ENCODE results near the gene BAZ1A.
"Not testable (repeated sequence)": the region's sequence is repeated elsewhere in the genome, so short reads cannot be mapped to it uniquely, and the experiment has no call there.

BAZ1A gene

DNA sequence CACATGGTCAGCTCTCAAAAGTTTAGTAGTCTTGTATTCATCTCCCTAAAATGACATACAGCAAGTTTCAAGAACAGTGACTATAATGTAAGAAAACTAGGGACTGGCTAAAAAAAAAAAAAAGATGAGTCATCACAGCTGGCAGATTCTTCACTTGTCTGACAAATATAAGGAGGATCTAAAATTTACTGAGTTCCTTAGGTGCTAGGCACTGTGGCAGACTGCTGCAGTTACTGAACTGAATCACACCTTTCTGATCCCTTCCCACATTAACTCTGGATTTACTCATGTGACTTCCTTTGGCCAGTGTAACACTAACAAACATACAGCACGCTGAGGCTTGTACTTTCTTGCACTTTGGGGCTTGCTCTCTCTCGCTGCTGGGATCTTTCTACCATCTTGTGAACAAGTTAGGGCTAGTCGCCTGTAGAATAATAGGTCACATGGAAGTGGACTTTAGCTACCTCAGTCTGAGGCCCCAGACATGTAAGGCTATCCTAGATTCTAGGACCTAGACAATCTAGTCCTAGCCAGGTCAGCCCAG lies 32.1 kb downstream of the BAZ1A start:
- H3K9ac ChIP-seq (ENCODE audit: low read length) = no peak overlapping the region
- H3K36me3 ChIP-seq (ENCODE audit: control insufficient read depth, insufficient read depth, low read length) = no peaks in the 10 kb centered on the region
- H3K4me1 ChIP-seq (ENCODE audit: control insufficient read depth, insufficient read depth, low read length) = peaks cover 8% of the 10 kb centered on the region
- no peaks in the 10 kb centered on the region for H3K27me3 ChIP-seq (ENCODE audit: control insufficient read depth, insufficient read depth, low read length)
- no peak overlapping the region for H3K4me3 ChIP-seq (ENCODE audit: low read length)
- peak overlapping the region; percentile 10 for H3K27ac ChIP-seq (ENCODE audit: low read depth, low read length)

- no peak overlapping the region for H3K9ac ChIP-seq (ENCODE audit: low read length)
- H3K4me3 ChIP-seq (ENCODE audit: low read length) = no peak overlapping the region
- H3K27ac ChIP-seq (ENCODE audit: low read depth, low read length) = no peak overlapping the region
- H3K4me1 ChIP-seq (ENCODE audit: control insufficient read depth, insufficient read depth, low read length) = peaks cover 3% of the 10 kb centered on the region
- no peaks in the 10 kb centered on the region for H3K27me3 ChIP-seq (ENCODE audit: control insufficient read depth, insufficient read depth, low read length)
- no peaks in the 10 kb centered on the region for H3K36me3 ChIP-seq (ENCODE audit: control insufficient read depth, insufficient read depth, low read length)
Observed at GRCh38 chr14:34837801-34838322, 37.3 kb downstream of the BAZ1A start.

GRCh38 chr14:34835312-34835711 lies 39.8 kb downstream of the BAZ1A start:
- Histone ChIP-seq H3K4me3 (ENCODE audit: low read length) (no peak overlapping the region), H3K36me3 (ENCODE audit: control insufficient read depth, insufficient read depth, low read length) (no peaks in the 10 kb centered on the region), H3K9ac (ENCODE audit: low read length) (no peak overlapping the region), H3K27ac (ENCODE audit: low read depth, low read length) (no peak overlapping the region), H3K27me3 (ENCODE audit: control insufficient read depth, insufficient read depth, low read length) (no peaks in the 10 kb centered on the region), H3K4me1 (ENCODE audit: control insufficient read depth, insufficient read depth, low read length) (no peaks in the 10 kb centered on the region)

DNA sequence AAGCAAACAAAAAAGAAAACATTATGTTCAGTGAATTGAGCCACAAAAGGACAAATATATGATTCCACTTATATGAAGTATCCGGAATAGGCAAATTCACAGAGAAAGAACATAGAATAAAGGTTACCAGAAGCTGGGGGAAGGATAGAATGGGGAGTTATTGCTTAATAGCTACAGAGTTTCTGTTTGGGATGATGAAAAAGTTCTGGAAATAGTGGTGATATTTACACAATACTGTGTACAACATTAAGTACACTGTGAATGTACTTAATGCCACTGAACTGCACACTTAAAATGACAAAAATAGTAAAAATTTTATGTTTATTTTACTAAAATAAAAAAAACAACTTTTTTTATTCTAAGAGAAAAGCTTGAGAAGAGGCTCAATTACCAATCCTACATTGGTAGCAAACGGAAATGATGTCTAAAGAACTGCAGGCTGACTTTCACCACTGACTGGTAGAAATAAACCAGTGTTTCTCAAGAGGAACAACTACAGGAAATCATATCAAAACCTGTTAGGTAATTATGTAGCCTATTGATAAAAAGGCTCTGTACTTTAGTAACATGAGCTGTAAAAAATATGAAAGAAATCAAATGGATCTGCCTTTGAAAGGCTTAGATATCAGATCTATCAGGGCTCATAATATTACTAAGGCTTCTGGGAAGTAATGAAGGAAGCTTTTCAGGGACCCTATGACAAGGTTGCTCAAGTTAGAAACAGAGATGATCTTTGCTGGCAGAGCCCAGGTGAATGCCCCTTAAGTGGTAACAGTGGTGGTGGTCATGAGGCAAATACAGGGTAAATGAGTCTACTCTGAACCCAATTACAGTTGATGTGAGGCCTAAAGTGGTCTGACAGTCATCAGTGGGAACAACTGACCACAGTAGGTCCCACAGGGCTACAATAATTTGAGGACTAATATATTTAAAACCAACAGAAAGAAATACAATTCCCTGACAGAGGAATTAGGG lies 41.3 kb downstream of the BAZ1A start:
- H3K27me3 ChIP-seq (ENCODE audit: control insufficient read depth, insufficient read depth, low read length) = no peaks in the 10 kb centered on the region
- H3K36me3 ChIP-seq (ENCODE audit: control insufficient read depth, insufficient read depth, low read length) = no peaks in the 10 kb centered on the region
- no peak overlapping the region for H3K27ac ChIP-seq (ENCODE audit: low read depth, low read length)
- no peak overlapping the region for H3K4me3 ChIP-seq (ENCODE audit: low read length)
- no peaks in the 10 kb centered on the region for H3K4me1 ChIP-seq (ENCODE audit: control insufficient read depth, insufficient read depth, low read length)
- no peak overlapping the region for H3K9ac ChIP-seq (ENCODE audit: low read length)

DNA sequence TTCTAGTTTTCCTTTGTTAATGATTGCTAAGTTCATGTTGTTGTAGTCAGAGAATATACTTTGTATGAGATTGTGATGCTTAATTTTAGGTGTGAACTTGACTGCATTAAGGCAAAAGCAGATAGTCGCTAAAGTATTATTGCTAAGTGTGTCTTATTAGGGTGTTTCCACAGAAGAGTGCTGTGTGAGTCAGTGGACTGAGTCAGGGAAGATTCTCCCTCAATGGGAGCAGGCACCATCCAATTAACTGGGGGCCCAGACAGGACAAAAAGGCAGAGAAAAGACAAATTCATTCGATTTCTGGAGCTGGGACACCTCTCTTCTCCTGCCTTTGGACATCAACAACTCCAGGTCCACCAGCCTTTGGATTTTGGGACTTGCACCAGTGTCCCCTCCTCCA lies 48.5 kb downstream of the BAZ1A start:
- H3K27me3 ChIP-seq (ENCODE audit: control insufficient read depth, insufficient read depth, low read length) = no peaks in the 10 kb centered on the region
- H3K4me1 ChIP-seq (ENCODE audit: control insufficient read depth, insufficient read depth, low read length) = no peaks in the 10 kb centered on the region
- no peak overlapping the region for H3K4me3 ChIP-seq (ENCODE audit: low read length)
- no peak overlapping the region for H3K9ac ChIP-seq (ENCODE audit: low read length)
- peaks cover 3% of the 10 kb centered on the region for H3K36me3 ChIP-seq (ENCODE audit: control insufficient read depth, insufficient read depth, low read length)
- H3K27ac ChIP-seq (ENCODE audit: low read depth, low read length) = no peak overlapping the region

DNA sequence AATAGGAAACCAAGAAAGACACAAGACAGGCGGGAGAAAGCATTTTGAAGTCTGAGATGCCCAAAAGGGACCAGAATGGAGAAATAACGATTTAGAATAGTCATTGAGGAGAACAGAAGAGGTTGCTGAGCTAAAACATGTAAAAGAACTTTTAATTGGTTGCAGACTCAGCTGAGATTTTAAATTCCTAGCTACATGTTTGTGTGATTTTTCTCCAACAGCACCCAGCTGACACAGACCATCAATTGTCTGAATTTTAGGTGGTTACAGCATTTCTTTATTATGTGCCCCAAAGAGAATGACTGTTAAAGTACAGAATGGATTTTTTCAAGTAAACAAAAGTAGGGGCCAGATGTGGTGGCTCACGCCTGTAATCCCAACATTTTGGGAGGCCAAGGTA lies 50.3 kb downstream of the BAZ1A start:
- Histone ChIP-seq H3K4me3 (ENCODE audit: low read length) (no peak overlapping the region), H3K27me3 (ENCODE audit: control insufficient read depth, insufficient read depth, low read length) (no peaks in the 10 kb centered on the region), H3K36me3 (ENCODE audit: control insufficient read depth, insufficient read depth, low read length) (peaks cover 3% of the 10 kb centered on the region), H3K27ac (ENCODE audit: low read depth, low read length) (no peak overlapping the region), H3K4me1 (ENCODE audit: control insufficient read depth, insufficient read depth, low read length) (no peaks in the 10 kb centered on the region), H3K9ac (ENCODE audit: low read length) (no peak overlapping the region)

DNA sequence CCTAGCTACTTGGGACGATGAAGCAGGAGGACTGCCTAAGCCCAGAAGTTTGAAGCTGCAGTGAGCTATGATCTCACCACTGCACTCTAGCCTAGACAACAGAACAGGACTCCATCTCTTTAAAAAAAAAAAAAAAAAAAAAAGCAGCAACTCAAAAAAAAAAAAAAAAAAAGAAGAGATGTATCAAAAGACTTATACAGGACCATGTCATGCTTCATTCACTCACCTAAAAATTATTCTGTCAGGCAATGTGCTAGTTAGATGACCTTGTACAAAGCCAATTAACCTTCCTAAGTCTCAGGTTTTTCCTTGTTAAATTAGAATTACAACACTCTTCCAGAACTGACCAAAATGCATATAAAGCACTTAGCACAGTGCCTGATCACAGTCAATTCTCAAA lies 50.9 kb downstream of the BAZ1A start:
- no peaks in the 10 kb centered on the region for H3K4me1 ChIP-seq (ENCODE audit: control insufficient read depth, insufficient read depth, low read length)
- H3K27me3 ChIP-seq (ENCODE audit: control insufficient read depth, insufficient read depth, low read length) = no peaks in the 10 kb centered on the region
- no peak overlapping the region for H3K4me3 ChIP-seq (ENCODE audit: low read length)
- no peak overlapping the region for H3K27ac ChIP-seq (ENCODE audit: low read depth, low read length)
- H3K36me3 ChIP-seq (ENCODE audit: control insufficient read depth, insufficient read depth, low read length) = peaks cover 3% of the 10 kb centered on the region
- no peak overlapping the region for H3K9ac ChIP-seq (ENCODE audit: low read length)

DNA sequence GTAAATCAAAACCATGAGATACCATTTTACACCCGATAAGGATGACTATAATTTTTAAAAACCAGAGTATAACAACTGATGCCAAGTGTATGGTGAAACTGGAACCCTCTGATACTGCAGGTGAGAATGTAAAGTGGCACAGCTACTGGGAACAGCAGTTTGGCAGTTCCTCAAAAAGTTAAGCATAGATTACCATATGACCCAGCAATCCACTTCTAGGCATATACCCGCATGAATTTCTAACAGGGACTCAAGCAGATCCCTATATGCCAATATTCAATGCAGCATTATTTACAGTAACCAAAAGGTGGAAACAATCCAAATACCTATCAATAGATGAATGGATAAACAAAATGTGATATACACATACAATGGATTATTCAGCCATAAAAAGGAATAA lies 57.4 kb downstream of the BAZ1A start:
- no peak overlapping the region for H3K27ac ChIP-seq (ENCODE audit: low read depth, low read length)
- H3K4me3 ChIP-seq (ENCODE audit: low read length) = no peak overlapping the region
- no peaks in the 10 kb centered on the region for H3K4me1 ChIP-seq (ENCODE audit: control insufficient read depth, insufficient read depth, low read length)
- H3K27me3 ChIP-seq (ENCODE audit: control insufficient read depth, insufficient read depth, low read length) = no peaks in the 10 kb centered on the region
- no peak overlapping the region for H3K9ac ChIP-seq (ENCODE audit: low read length)
- no peaks in the 10 kb centered on the region for H3K36me3 ChIP-seq (ENCODE audit: control insufficient read depth, insufficient read depth, low read length)

DNA sequence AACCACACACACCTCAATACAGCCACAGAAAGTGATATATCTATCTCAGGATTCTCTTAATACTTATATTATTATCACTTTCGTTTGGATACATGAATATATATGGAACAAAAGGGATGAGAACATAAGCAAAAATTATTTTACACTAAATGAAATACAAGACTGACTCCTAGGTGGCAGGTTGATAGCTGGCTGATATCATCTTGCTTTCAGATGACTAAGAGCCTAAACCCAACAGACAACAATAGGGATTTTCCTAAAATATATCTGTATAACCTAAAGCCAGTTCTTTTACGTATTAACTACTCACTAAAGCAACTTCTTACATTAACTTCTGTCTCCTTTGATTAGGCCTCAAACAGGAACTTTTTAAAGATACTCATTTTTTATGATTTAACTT lies 65.1 kb downstream of the BAZ1A start:
- H3K27ac ChIP-seq (ENCODE audit: low read depth, low read length) = no peak overlapping the region
- H3K9ac ChIP-seq (ENCODE audit: low read length) = no peak overlapping the region
- no peaks in the 10 kb centered on the region for H3K36me3 ChIP-seq (ENCODE audit: control insufficient read depth, insufficient read depth, low read length)
- no peak overlapping the region for H3K4me3 ChIP-seq (ENCODE audit: low read length)
- H3K27me3 ChIP-seq (ENCODE audit: control insufficient read depth, insufficient read depth, low read length) = no peaks in the 10 kb centered on the region
- H3K4me1 ChIP-seq (ENCODE audit: control insufficient read depth, insufficient read depth, low read length) = no peaks in the 10 kb centered on the region

DNA sequence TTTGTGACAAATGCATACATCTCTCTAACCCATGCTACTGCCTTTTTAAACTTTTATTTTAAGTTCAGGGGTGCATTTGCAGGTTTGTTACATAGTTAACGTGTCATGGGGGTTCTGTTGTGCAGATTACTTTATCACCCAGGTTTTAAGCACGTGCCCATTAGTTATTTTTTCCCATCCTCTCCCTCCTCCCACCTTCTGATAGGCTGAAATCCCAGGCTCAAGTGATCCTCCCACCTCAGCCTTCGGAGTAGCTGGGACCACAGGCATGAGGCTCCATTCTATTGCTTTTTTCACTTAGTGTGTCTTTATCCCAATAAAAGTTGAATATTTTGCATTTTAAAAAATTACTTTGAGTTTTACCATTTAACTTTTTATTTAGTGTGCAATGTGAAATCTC lies 68.9 kb downstream of the BAZ1A start:
- Histone ChIP-seq H3K4me1 (ENCODE audit: control insufficient read depth, insufficient read depth, low read length) (no peaks in the 10 kb centered on the region), H3K4me3 (ENCODE audit: low read length) (no peak overlapping the region), H3K36me3 (ENCODE audit: control insufficient read depth, insufficient read depth, low read length) (peaks cover 7% of the 10 kb centered on the region), H3K27me3 (ENCODE audit: control insufficient read depth, insufficient read depth, low read length) (no peaks in the 10 kb centered on the region), H3K9ac (ENCODE audit: low read length) (no peak overlapping the region), H3K27ac (ENCODE audit: low read depth, low read length) (no peak overlapping the region)

- H3K36me3 ChIP-seq (ENCODE audit: control insufficient read depth, insufficient read depth, low read length) = peaks cover 7% of the 10 kb centered on the region
Observed at GRCh38 chr14:34804933-34805332, 70.2 kb downstream of the BAZ1A start.

DNA sequence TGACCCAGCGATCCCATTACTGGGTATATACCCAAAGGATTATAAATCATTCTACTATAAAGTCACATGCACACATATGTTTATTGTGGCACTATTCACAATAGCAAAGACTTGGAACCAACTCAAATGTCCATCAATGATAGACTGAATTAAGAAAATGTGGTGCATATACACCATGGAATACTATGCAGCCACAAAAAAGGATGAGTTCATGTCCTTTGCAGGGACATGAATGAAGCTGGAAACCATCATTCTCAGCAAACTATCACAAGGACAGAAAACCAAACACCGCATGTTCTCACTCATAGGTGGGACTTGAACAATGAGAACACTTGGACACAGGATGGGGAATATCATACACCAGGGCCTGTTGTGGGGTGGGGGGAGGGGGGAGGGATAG lies 76.3 kb downstream of the BAZ1A start:
- H3K27me3 ChIP-seq (ENCODE audit: control insufficient read depth, insufficient read depth, low read length); H3K9ac ChIP-seq (ENCODE audit: low read length); H3K4me3 ChIP-seq (ENCODE audit: low read length); H3K4me1 ChIP-seq (ENCODE audit: control insufficient read depth, insufficient read depth, low read length); H3K27ac ChIP-seq (ENCODE audit: low read depth, low read length): not testable (repeated sequence)
- H3K36me3 ChIP-seq (ENCODE audit: control insufficient read depth, insufficient read depth, low read length) = peaks cover 15% of the 10 kb centered on the region

More at GRCh38 chr14:34804933-34805332, 70.2 kb downstream of the BAZ1A start:
- H3K4me3 ChIP-seq (ENCODE audit: low read length) = no peak overlapping the region
- no peaks in the 10 kb centered on the region for H3K27me3 ChIP-seq (ENCODE audit: control insufficient read depth, insufficient read depth, low read length)
- H3K9ac ChIP-seq (ENCODE audit: low read length) = no peak overlapping the region
- no peak overlapping the region for H3K27ac ChIP-seq (ENCODE audit: low read depth, low read length)
- H3K4me1 ChIP-seq (ENCODE audit: control insufficient read depth, insufficient read depth, low read length) = no peaks in the 10 kb centered on the region

All from rectal smooth muscle tissue (tissue), 1 donor.